HG02981 (cell line): ENCODE results near the gene RUVBL2.

Experiments used
- ATAC-seq: cut with Tn5 transposase; IDR thresholded peaks from one replicate; pipeline ENCODE4 v1.9.1; 2021; ENCODE audit warnings: mild to moderate bottlenecking, moderate library complexity; ENCODE audit not compliant: unreplicated experiment

Gene RUVBL2

DNA sequence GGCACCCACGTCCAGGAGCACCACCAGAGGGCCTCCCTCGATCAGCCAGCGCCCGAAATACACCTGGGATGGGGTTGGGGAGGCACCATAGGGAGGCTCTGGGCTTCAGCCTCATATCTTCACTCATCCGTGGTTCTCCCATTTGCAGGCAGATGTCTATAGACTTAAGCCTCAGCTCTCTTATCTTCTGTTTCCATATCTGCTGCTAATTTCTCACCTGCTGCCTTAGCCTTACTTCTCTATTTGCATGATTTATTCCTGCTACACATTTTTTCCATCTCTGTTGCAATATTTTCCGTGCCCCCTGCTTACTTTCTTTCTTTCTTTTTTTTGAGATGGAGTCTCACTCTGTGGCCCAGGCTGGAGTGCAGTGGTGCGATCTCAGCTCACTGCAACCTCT, 6.4 kb upstream of the RUVBL2 start:
- no peak for ATAC-seq

DNA sequence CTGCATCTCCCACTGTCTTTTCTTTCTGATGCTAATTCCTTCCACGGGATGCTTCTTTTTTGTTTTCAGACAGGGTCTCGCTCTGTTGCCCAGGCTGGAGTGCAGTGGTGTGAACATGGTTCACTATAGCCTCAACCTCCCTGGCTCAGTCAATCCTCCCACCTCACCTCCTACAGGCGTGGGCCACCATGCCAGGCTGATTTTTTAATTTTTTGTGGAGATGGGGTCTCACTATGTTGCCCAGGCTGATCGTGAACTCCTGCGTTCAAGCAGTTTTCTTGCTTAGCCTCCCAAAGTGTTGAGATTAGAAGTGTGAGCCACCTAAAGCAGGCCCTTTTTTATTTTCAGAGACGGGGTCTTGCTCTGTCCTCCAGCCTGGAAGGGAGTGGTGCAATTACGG, 5.4 kb upstream of the RUVBL2 start:
- ATAC-seq: no peak

DNA sequence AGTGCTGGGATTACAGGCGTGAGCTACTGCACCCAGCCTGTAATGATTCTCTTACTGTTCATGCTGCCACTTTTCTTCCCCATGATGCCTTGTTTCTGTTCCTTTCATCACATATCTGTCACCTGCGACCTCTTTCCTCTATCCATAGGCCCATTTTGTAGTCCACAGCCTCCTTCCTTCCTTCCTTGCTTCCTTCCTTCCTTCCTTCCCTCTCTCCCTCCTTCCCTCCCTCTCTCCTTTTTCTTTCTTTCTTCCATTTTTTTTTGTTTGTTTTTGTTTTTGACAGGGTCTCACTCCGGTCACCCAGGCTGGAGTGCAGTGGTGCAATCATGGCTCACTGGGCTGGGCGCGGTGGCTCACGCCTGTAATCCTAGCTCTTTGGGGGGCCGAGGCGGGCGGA, 4.8 kb upstream of the RUVBL2 start:
- no peak for ATAC-seq

DNA sequence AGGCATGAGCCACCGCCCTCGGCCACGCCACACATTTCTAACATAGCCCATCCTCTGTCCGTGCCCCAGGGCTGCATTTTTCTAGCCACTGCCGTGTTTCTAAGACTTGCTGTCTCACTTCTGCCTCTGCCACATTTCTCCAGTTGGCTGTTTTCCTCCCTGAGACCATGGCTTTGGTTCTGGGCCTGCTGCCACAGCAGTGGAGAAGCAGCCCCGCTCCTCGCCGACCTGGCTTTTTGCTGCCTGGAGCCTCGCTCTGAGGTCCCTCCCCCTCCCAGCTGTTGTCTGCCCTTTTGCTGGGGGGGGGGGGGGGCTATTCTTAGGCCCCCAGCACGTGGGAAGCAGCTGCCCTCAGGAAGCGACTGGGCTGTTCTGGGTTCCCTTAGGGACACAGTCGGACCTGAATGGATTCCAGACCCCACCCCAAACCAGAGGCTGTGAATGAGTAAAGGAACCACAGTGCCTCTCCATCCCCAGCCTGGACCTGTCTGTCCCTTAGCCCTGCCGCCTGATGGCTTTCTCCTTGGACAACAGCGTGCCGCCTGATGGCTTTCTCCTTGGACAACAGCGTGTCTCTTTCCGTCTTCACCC, 3.9 kb upstream of the RUVBL2 start:
- no peak for ATAC-seq

DNA sequence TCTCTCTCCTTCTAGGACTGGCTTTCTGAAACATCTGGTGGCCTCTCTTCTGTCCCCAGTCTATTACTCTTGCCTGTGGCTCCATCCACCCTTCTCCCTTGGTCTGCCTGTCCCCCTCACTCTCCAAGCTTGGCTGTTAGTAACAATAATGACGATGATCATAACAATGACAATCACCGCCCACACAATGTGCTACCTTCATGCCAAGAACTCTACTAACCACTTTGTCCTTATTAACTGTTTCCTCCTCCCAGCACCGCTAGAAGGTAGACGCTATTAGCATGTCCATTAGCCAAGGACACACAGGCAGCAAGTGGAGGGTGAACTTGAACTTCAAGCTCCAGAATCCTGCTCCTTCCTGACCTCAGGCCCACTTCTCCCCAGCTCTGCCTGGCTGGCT, 3.3 kb upstream of the RUVBL2 start:
- ATAC-seq: no peak

DNA sequence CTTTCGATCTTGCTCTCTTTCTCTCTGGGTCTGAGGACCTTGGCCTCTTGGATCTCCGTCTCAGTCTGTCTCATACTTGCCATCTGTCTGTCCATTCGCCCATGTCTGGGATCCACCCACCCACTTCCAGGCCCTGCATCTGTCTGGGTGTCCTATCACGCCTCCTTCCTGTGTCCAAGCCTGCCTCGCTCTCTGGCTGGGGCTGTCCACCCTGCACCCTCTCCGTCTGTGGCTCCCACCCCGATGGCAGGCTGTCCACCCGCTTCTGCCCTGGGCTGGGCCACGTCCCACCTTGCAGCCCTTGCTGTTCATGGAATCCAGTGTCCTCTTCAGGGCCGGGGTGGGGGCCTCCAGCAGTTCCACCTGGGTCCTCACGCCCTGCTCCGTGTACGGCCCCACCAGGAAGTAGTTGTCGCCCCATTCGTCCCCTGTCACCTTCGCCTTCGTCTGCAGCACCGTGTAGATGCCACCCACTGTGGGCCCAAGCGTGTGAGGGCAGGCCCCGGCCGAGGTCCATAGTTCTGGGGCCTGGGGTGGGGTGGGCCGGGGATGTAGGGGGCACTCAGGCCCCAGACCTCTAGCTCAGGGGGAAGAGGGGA, 2.6 kb upstream of the RUVBL2 start:
- no peak for ATAC-seq

DNA sequence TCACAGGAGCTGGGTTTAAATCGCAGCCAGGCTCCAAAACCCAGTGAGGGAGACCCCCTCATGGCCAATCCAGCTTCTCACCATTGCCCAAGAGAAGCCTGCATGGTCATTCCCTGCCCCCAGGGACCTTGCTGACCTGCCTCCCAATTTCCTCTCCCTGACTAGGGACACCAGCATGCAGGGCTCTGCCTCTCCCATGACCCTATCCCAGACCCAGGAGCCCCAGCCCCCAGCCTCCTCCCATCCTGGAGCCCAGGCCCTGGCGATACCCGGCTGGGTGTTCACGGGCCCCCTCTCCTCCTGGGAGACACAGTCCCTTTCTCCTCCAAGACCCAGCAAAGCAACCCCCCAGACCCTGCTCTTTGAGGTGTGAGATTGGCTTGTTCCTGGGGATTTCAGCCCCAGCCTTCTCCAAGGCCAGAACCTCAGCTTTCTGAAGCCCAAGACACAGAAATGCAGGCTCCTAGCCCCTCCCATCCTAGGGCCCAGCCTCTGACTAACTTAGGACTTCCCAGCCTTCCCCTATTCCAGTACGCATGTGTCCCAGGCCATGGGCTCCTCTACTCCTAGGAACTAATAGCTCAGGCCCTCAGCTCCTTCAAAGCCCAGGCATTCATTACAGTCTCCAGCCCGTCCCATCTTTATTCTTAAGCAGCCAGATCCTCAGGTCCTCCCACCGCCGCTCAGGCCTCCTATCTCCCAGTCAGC, 1.7 kb upstream of the RUVBL2 start:
- no peak for ATAC-seq

DNA sequence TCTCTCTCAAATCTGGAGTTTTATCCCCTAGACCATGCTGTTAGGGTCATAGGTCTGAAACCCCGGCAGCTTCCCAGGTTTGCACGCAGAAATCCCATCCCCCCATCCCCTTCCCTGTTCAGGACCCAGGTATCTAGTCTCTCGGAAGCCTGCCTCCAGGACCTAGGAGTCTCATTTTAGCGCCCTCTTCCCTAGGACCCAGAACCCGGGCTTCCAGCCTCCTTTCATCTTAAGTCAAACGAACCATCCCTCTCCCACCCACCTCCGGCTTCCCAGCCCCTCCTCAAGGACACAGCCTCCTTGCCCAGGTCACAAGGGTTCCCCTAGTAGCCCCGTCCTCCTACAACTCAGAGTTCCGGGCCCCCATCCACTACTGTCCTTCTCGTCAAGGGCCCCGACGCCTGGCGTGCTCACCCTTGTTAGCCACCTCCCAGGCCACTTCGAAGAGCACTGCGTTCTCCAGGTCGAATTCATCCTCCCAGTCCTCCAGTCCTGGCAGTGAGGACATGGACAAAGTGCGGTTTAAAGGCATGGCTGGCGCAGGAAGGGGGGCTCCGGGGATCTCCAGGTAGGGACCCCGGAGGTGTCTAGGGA, 1.0 kb upstream of the RUVBL2 start:
- ATAC-seq: no peak

DNA sequence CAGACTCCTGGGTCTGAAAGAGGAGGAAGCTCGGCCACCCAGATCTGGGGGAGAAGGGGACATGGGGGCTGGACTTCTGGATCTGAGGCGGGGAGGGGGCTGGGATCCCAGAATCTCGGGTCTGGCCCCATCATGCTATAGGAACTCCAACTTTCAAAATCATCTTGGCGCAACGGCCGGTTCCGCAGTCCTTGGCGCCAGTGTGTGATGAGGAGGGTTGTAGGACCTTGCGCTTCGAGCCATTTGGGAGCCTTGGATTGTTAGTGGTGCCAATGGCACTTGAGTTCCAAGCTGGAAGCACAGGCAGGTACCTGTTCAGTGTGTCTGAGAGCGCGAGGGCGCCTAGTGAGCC, 324 bp downstream of the RUVBL2 start:
- ATAC-seq: no peak

DNA sequence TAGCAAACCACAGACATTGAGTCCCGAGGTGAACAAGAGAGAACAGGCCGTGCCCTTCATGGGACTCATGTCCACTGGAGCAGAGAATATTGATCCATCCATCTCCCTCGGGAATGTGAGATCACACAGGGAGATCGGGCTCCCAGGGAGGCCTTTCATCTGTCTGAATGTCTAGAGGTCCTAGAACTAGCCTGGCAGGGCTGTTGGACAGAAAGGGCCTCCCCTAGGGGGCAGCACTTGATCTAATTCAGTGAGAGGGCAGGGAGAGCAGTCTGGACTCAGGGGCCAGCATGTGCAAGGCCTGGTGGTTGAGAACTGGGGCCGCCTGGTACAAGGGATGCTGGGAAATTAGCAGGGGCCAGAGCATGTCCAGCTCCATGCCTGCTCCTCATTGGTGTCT, 4.3 kb downstream of the RUVBL2 start:
- no peak for ATAC-seq

DNA sequence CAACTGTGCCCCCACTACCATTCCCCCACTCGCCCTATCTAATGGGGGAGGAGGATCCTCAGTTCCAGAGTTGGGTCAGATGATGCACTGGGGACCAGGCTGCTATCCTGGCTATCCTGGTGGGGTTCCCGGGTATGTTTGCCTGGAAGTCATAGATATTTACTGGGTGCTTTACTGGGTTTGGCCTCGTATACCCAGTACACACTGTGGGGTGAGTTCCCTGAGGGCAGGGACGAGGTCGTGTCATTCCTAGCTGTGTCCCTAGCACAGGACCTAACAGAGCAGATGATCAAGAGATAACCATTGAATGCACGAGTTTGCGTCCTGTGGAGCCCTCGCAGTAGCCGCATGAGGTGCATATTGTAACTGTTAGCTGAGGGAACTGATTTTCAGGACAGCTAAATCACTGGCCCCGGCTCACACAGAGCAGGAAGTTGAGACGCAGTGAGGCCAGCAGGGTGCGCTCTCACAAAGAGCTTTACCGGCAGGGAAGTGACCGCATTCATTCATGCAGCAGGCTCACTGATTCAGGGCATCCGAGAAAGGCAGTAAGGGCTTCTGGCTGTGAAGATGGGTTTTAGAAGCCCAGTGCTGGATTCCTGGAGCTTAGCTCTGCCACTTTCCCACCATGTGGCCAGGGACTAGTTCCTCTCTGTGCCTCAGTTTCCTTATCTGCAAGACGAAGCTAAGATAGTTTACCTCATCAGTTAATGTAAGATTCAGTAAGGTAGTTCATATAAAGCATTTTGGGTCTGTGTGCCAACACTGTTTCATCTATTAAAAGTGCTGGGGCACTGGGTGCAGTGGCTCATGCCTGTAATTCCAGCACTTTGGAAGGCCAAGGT, 6.0 kb downstream of the RUVBL2 start:
- no peak for ATAC-seq

DNA sequence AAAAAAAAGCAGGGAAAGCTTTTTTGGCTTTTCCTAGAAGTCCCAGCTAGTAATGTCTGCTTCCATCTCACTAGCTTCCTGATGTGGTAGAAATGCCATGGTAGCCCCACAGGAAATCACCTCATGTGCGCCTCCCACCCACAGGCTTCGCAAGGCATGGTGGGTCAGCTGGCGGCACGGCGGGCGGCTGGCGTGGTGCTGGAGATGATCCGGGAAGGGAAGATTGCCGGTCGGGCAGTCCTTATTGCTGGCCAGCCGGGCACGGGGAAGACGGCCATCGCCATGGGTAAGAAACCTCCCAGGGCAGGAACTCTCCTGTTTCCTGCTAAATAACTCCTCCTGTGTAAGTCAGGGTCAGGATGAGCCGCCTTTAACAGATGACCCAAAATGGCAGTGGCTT, 10.4 kb downstream of the RUVBL2 start:
- ATAC-seq: no peak

DNA sequence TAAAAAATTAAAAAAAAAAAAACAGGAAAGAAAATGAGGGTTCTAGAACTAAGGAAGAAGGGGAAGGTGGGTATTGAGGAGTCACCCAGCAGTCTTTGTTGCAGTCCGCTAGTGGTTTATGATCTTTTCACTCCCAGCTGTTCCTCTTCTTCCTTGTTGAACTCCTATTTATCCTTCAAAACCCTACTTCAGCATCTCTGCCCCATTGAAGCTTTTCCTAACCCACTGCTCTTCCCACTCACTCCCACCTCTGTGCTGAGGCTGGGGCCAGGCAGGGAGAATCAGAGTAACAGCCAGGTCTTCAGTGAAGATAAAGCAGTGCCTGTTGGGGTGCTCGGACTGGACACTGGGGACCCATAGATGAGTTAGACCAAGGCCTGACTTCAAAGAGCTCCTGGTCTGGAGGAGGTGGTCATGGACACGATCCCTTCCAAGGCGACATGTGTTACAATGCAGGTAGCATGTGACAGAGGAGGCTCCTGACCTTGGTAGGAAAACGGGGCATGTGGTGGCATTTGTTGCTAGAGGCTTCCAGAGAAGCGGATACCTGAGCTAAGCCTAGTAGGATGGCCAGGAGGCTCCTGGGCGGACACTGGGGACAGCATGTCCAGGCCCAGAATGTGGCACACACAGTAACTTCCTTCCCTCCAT, 11.4 kb downstream of the RUVBL2 start:
- no peak for ATAC-seq

DNA sequence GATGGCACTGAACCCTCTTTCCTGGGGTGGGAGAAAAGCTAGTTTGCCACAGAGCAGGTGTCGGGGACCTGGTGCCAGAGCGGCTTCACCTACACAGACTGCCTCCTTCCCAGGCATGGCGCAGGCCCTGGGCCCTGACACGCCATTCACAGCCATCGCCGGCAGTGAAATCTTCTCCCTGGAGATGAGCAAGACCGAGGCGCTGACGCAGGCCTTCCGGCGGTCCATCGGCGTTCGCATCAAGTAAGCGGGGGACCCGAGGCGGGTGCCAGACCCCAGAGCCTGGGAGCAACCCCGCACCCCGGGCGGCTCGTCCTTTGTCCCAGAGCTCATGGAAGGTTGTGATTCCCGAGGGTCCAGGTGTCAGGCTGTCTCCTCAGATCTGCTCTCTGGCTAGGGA, 13.2 kb downstream of the RUVBL2 start:
- ATAC-seq: no peak

DNA sequence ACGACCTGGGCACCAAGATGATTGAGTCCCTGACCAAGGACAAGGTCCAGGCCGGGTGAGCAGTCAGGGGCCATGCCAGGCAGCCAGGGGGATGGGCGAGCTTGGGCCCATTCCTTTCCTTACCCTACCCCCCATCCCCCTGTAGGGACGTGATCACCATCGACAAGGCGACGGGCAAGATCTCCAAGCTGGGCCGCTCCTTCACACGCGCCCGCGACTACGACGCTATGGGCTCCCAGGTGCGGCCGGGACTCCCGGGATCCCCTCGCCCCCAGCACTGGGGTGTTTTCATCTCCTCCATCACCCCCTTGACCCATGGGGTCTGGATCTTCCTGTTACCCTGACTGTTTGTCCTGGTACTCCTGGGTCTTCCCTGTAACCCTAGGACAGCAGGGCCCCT, 16.1 kb downstream of the RUVBL2 start:
- no peak for ATAC-seq

DNA sequence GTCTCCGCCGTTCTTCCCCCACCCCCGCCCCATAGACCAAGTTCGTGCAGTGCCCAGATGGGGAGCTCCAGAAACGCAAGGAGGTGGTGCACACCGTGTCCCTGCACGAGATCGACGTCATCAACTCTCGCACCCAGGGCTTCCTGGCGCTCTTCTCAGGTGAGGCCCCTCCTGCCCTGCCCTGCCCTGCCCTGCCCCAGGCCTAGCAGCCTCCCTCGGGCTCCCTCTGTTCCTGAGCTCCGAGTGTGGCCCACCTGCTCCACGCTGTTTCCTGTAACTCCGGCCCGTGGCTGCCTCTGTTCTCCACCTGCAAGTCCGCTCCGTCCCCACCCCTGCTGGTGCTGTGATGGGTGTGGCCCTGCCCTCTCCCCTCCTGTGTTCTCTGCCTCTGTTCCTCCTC, 16.8 kb downstream of the RUVBL2 start:
- no peak for ATAC-seq

DNA sequence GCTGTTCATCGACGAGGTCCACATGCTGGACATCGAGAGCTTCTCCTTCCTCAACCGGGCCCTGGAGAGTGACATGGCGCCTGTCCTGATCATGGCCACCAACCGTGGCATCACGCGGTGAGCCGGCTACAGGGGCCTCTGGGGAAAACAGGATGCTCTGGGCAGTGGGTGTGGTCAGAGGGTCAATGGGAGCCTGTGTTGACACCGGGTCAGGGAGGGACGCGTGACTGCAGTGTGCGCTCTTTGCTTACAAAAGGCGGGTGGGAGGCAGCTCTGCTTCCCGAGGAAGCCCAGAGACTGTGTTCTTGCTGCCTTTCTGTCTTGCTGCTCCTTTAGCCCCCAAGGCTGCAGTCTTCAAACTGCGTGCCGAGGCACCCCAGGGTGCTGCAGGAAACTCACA, 17.5 kb downstream of the RUVBL2 start:
- ATAC-seq: no peak

DNA sequence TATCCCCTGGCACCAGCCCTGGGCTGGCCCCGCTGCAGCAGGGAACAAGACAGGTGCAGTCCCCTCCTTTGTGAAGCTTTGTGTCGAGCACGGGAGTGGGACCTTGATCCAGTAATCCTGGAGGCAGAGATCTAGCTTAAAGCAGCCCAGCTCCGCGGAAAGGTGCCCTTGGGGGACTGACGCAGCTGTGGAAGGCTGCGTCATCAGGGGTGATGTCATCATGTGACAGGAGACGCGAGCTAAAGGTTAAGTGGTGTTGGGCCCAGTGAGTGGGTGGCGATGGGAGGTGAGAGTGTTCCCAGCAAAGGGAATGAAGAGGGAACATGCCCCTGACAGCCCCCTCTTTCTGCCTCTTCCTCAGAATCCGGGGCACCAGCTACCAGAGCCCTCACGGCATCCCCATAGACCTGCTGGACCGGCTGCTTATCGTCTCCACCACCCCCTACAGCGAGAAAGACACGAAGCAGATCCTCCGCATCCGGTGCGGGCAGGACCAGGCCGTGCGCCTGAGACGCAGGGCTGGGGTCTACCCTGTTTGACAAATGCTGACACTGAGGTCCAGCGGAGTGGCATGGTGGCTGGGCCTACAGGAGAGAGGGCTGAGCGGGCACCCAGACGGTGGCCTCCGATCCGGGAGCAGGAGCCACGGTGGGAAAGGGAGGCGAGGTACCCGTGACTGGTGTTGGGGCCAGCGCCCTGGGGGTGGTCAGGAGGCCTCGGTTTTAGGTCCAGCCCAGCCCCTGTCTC, 20.6 kb downstream of the RUVBL2 start:
- ATAC-seq: no peak

DNA sequence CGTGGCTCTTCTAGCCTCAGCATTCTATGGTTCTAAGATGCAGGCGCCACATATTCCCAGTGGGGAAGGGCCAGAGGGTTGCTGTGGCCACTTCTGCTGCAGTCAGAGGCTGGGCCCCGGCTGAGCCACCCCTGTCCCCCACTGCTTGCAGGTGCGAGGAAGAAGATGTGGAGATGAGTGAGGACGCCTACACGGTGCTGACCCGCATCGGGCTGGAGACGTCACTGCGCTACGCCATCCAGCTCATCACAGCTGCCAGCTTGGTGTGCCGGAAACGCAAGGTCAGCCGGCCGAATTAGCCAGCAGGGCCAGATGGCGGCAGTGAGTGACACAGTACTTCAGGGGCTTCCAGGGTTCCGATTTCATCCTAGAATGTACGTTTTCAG, 21.2 kb downstream of the RUVBL2 start:
- no peak for ATAC-seq

DNA sequence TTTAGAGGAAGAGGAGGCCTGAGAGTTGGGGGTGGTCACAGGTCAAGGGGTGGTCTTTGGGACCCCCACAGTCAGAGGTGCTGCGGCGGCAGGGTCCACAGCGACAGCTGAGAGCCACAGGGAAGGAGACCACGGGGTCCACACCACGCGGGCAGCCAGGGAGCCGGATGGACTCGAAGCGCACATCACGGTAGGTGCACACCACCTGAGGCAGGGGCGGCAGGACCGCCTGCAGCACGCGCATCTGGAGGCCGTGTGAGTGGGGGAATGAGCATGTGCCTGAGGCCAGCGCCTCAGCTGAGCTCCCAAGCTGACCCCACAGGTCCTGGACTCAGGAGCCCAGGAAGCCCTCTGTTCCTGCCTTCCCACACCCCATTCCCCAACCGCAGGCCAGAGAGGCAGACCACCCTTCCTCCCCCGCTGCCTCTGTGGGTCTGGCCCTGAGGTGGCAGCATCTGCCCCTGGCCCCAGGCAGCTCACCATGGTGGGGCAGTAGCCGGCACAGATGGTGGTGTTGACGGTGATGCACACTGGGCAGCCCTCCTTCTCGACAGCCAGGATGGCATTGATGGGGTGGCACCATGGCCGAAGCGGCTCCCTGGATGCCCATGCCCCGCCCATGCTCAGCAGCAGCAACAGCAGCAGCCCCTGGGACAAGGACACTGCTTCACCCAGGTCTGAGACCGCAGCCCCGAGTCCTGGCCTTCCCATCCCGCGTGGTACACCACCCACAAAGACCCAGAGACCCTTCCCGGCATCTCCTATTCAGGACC, 22.6 kb downstream of the RUVBL2 start:
- ATAC-seq: no peak
